Colon (tissue), 2 donors: ENCODE data around the gene OR2T27.
"Not testable (repeated sequence)": the region's sequence is repeated elsewhere in the genome, so short reads cannot be mapped to it uniquely, and the experiment has no call there.

ENCODE experiments used
- FAIRE-seq: peaks from 2 replicates; lab custom pipeline; 2012; peaks lifted over from hg19 to GRCh38; lab: Jason Lieb, UNC
- donor health status: control.
- donor health status: control.

Gene OR2T27

GRCh38 chr1:248655354-248655753 is at the start of gene OR2T27:
OR2T27 (minus strand) TSS chr1:248655528; CDS start chr1:248650884, 4,644 bp downstream.
- FAIRE-seq: not testable (repeated sequence)

GRCh38 chr1:248704606-248705005 is 49.3 kb upstream of the OR2T27 start:
- FAIRE-seq: no peak

- FAIRE-seq: no peak
These were observed 48.3 kb upstream of the OR2T27 start for GRCh38 chr1:248703674-248704073.

- FAIRE-seq: no peak
These were observed 47.4 kb upstream of the OR2T27 start, which contains the start of gene OR14I1 for GRCh38 chr1:248702714-248703113. OR14I1 (minus strand) TSS chr1:248702766.

- FAIRE-seq: no peak
These were observed 43.8 kb upstream of the OR2T27 start for GRCh38 chr1:248699099-248699498.

GRCh38 chr1:248697907-248698306 is 42.6 kb upstream of the OR2T27 start:
- FAIRE-seq: no peak

GRCh38 chr1:248696774-248697173 is 41.4 kb upstream of the OR2T27 start:
- FAIRE-seq: no peak

GRCh38 chr1:248696261-248696660 is 40.9 kb upstream of the OR2T27 start:
- FAIRE-seq: no peak

GRCh38 chr1:248695451-248696132 is 40.3 kb upstream of the OR2T27 start:
- FAIRE-seq: no peak

GRCh38 chr1:248691567-248692155 is 36.3 kb upstream of the OR2T27 start:
- no peak for FAIRE-seq

- no peak for FAIRE-seq
These were observed 33.4 kb upstream of the OR2T27 start for GRCh38 chr1:248688527-248689298.

GRCh38 chr1:248686815-248687214 is 31.5 kb upstream of the OR2T27 start:
- no peak for FAIRE-seq

GRCh38 chr1:248681651-248682050 is 26.3 kb upstream of the OR2T27 start:
- no peak for FAIRE-seq

- no peak for FAIRE-seq
These were observed 14.7 kb upstream of the OR2T27 start for GRCh38 chr1:248670003-248670402.

GRCh38 chr1:248663453-248664328 is 8.4 kb upstream of the OR2T27 start:
- not testable (repeated sequence) for FAIRE-seq

GRCh38 chr1:248656797-248657196 is 1.5 kb upstream of the OR2T27 start:
- not testable (repeated sequence) for FAIRE-seq

- FAIRE-seq: not testable (repeated sequence)
These were observed 6.4 kb downstream of the OR2T27 start for GRCh38 chr1:248648770-248649536.

GRCh38 chr1:248645178-248645577 is 10.2 kb downstream of the OR2T27 start, which contains the start of gene OR2T35:
OR2T35 (minus strand) TSS chr1:248645278; CDS start chr1:248639258, 6,020 bp downstream.
- FAIRE-seq: not testable (repeated sequence)

GRCh38 chr1:248642971-248643651 is 12.2 kb downstream of the OR2T27 start:
- FAIRE-seq: not testable (repeated sequence)

GRCh38 chr1:248641583-248641982 is 13.7 kb downstream of the OR2T27 start:
- FAIRE-seq: not testable (repeated sequence)
